ENCODE data around the gene SLC19A1. TPM values are rescaled to one million over a fixed set of nuclear protein-coding genes. Genes with fewer than 3 reads are reported as not detected.

The SLC19A1 gene
- polyA plus RNA-seq, 3 donors = 25.0 to 53.0 (median 39.9) TPM

- no peak for DNase-seq
Observed at GRCh38 chr21:45506241-45506817, 35.9 kb downstream of the SLC19A1 start.

GRCh38 chr21:45505416-45506021, 36.7 kb downstream of the SLC19A1 start:
- H3K79me2 ChIP-seq (ENCODE audit: insufficient read depth, low read length) = no peaks in the 10 kb centered on the region
- no peaks in the 10 kb centered on the region for H3K36me3 ChIP-seq (replicated peaks in 1 of 2; ENCODE audit: control insufficient read depth in 1 of 2, insufficient read depth in 2 of 2, low read length in 2 of 2)
- 92% methylated on average over 31 of the region's 33 CpGs for whole genome bisulfite sequencing (ENCODE audit: insufficient coverage)
- no peak overlapping the region for H2AFZ ChIP-seq (ENCODE audit: insufficient read depth, low read depth, low read length, poor library complexity, severe bottlenecking)
- Mint-ChIP-seq H3K36me3 (no peaks in the 10 kb centered on the region), H3K27me3 (ENCODE audit: low read depth in 3 of 3) (peaks cover 2 to 5% (median 5%) of the 10 kb centered on the region in 3 donors), H3K9me3 (peaks cover 0 to 4% (median 0%) of the 10 kb centered on the region in 7 donors), H3K27ac (no peak overlapping the region), H3K4me1 (peaks cover 5% of the 10 kb centered on the region), H3K4me3 (no peak overlapping the region)
- no peaks in the 10 kb centered on the region for H4K20me1 ChIP-seq (ENCODE audit: insufficient read depth, low read length)
- H3K4me2 ChIP-seq (replicated peaks; ENCODE audit: extremely low read depth, low read length, poor library complexity, severe bottlenecking) = no peak overlapping the region
- no peak overlapping the region for H3K9ac ChIP-seq (ENCODE audit: insufficient read depth, low read length, poor library complexity, severe bottlenecking)
- intact Hi-C loops (cut with micrococcal nuclease) = no loop called here
- no peak for DNase-seq
- H3K9me3 ChIP-seq (replicated peaks in 1 of 2; ENCODE audit: control insufficient read depth in 1 of 2, insufficient read depth in 1 of 2, low read length in 2 of 2) = no peaks in the 10 kb centered on the region
- TF ChIP-seq CTCF (IDR thresholded peaks at IDR 0.05) = no peak
- H3K27me3 ChIP-seq (ENCODE audit: control insufficient read depth in 2 of 2, insufficient read depth in 2 of 2, low read length in 2 of 2) = no peaks in the 10 kb centered on the region
- H3K4me3 ChIP-seq (replicated peaks in 1 of 3; ENCODE audit: low read depth in 2 of 3, low read length in 3 of 3) = no peak overlapping the region
- H3K27ac ChIP-seq (ENCODE audit: low read depth in 1 of 2, low read length in 2 of 2) = no peak overlapping the region
- H3K4me1 ChIP-seq (ENCODE audit: control insufficient read depth in 1 of 2, insufficient read depth in 2 of 2, low read length in 2 of 2) = no peaks in the 10 kb centered on the region

More at GRCh38 chr21:45506241-45506817, 35.9 kb downstream of the SLC19A1 start:
- Histone ChIP-seq H3K4me2 (replicated peaks; ENCODE audit: extremely low read depth, low read length, poor library complexity, severe bottlenecking) (no peak overlapping the region), H3K36me3 (replicated peaks in 1 of 2; ENCODE audit: control insufficient read depth in 1 of 2, insufficient read depth in 2 of 2, low read length in 2 of 2) (no peaks in the 10 kb centered on the region), H3K4me1 (ENCODE audit: control insufficient read depth in 1 of 2, insufficient read depth in 2 of 2, low read length in 2 of 2) (no peaks in the 10 kb centered on the region), H2AFZ (ENCODE audit: insufficient read depth, low read depth, low read length, poor library complexity, severe bottlenecking) (no peak overlapping the region), H3K9me3 (replicated peaks in 1 of 2; ENCODE audit: control insufficient read depth in 1 of 2, insufficient read depth in 1 of 2, low read length in 2 of 2) (no peaks in the 10 kb centered on the region), H3K27ac (ENCODE audit: low read depth in 1 of 2, low read length in 2 of 2) (no peak overlapping the region), H3K4me3 (replicated peaks in 1 of 3; ENCODE audit: low read depth in 2 of 3, low read length in 3 of 3) (no peak overlapping the region), H4K20me1 (ENCODE audit: insufficient read depth, low read length) (no peaks in the 10 kb centered on the region), H3K9ac (ENCODE audit: insufficient read depth, low read length, poor library complexity, severe bottlenecking) (no peak overlapping the region), H3K79me2 (ENCODE audit: insufficient read depth, low read length) (no peaks in the 10 kb centered on the region), H3K27me3 (ENCODE audit: control insufficient read depth in 2 of 2, insufficient read depth in 2 of 2, low read length in 2 of 2) (no peaks in the 10 kb centered on the region)
- Mint-ChIP-seq H3K9me3 (peaks cover 0 to 4% (median 0%) of the 10 kb centered on the region in 7 donors), H3K4me1 (peaks cover 5% of the 10 kb centered on the region), H3K27ac (no peak overlapping the region), H3K4me3 (no peak overlapping the region), H3K36me3 (peaks cover 1 to 6% of the 10 kb centered on the region in 2 donors), H3K27me3 (ENCODE audit: low read depth in 3 of 3) (peaks cover 2 to 5% (median 4%) of the 10 kb centered on the region in 3 donors)
- 82% methylated on average over 22 of the region's 22 CpGs for WGBS (ENCODE audit: insufficient coverage)
- no peak for TF ChIP-seq CTCF (IDR thresholded peaks at IDR 0.05)
- intact Hi-C loops (cut with micrococcal nuclease) = no loop called here
